GM12873 (cell line): Measurements from ENCODE around the gene WEE2.

Source experiments
- CTCF ChIP-seq: IDR thresholded peaks from 2 replicates; pipeline ENCODE4 v1.5.1; 2012; ENCODE audit warnings: low read depth, mild to moderate bottlenecking, moderate library complexity, low read length, control low read depth; ENCODE audit not compliant: insufficient read depth; ENCODE audit errors: missing control alignments

WEE2 gene

GRCh38 chr7:141679014-141679413 lies 29.1 kb upstream of the WEE2 start:
- TF ChIP-seq CTCF: no peak

- TF ChIP-seq CTCF: no peak
Measured at GRCh38 chr7:141685285-141686023, 22.7 kb upstream of the WEE2 start.

- no peak for TF ChIP-seq CTCF
Measured at GRCh38 chr7:141686074-141686473, 22.1 kb upstream of the WEE2 start.

- TF ChIP-seq CTCF: no peak
Measured at GRCh38 chr7:141686670-141687069, 21.5 kb upstream of the WEE2 start.

GRCh38 chr7:141688043-141688442 lies 20.1 kb upstream of the WEE2 start:
- TF ChIP-seq CTCF: no peak

- TF ChIP-seq CTCF: no peak
Measured at GRCh38 chr7:141691540-141691939, 16.6 kb upstream of the WEE2 start.

- no peak for TF ChIP-seq CTCF
Measured at GRCh38 chr7:141691961-141692360, 16.2 kb upstream of the WEE2 start.
